Transverse colon (tissue), 4 donors: Measurements from ENCODE around the gene CKLF. TPM values are rescaled to one million over a fixed set of nuclear protein-coding genes. Genes with fewer than 3 reads are reported as not detected.

Experiments
- DNase-seq: peaks from one replicate; pipeline ENCODE4 v3.0.0-alpha.2; 2019
- H3K27ac ChIP-seq, 4 donors: fragments of 200-600 bp; sonication (generic); 2 replicates each; pipeline ENCODE4 v1.5.1; 2016 to 2018; ENCODE audit warnings: inconsistent platforms in 4 of 4
- H3K27me3 ChIP-seq: fragments of 200-600 bp; sonication (generic); 2 replicates; pipeline ENCODE4 v1.5.1; 2017; ENCODE audit warnings: inconsistent platforms
- H3K36me3 ChIP-seq, 4 donors: fragments of 200-600 bp; sonication (generic); 2 replicates each; pipeline ENCODE4 v1.5.1; 2017 to 2019; ENCODE audit warnings: inconsistent platforms in 4 of 4
- H3K4me1 ChIP-seq, 4 donors: fragments of 200-600 bp; sonication (generic); 2 replicates each; pipeline ENCODE4 v1.5.1; 2017 to 2020; ENCODE audit warnings: inconsistent platforms in 4 of 4
- H3K4me3 ChIP-seq, 4 donors: fragments of 200-600 bp; sonication (generic); 1 replicate in 1 of 4; 2 replicates in 3 of 4; pipeline versions ENCODE4 v1.5.1 to v1.6.1; 2017 to 2019; ENCODE audit warnings: inconsistent platforms in 4 of 4
- H3K9me3 ChIP-seq, 2 donors: fragments of 200-600 bp; sonication (generic); 2 replicates each; pipeline ENCODE4 v1.5.1; 2017 to 2019; ENCODE audit warnings: inconsistent platforms in 2 of 2
- CTCF ChIP-seq, 5 experiments: fragments of 200-600 bp in 3 of 5; fragments of 450-650 bp in 2 of 5; sonication (generic) in 3 of 5; IDR thresholded peaks; 1 replicate in 2 of 5; 2 replicates in 3 of 5; pipeline ENCODE4 v1.5.1; 2016 to 2017; ENCODE audit warnings: antibody characterized with exemption in 5 of 5, inconsistent platforms in 3 of 5, mild to moderate bottlenecking in 2 of 5, moderate library complexity in 1 of 5
- EP300 ChIP-seq: sonication (generic); formaldehyde crosslinking; IDR thresholded peaks from one replicate; pipeline ENCODE4 v1.6.1; 2017; ENCODE audit warnings: antibody characterized with exemption, low read depth
- POLR2A ChIP-seq: fragments of 450-650 bp; IDR thresholded peaks from one replicate; pipeline ENCODE4 v1.6.1; 2016; ENCODE audit warnings: antibody characterized with exemption, mild to moderate bottlenecking, moderate library complexity
- POLR2AphosphoS5 ChIP-seq, 3 donors: sonication (generic); formaldehyde crosslinking; IDR thresholded peaks; one replicate each; pipeline ENCODE4 v1.6.1; 2016; ENCODE audit warnings: antibody characterized with exemption in 3 of 3
- WGBS, 2 donors: methylation state at CpG; one replicate each; pipeline ENCODE4 v1.1.5; 2018; ENCODE audit warnings: low coverage in 1 of 2; 5-methylcytosine and 5-hydroxymethylcytosine counted together
- in situ Hi-C, 4 donors: fragments of 200-750 bp; cut with MboI; loops; one replicate each; pipeline versions ENCODE4 v1.15.0 to v1.15.1; 2017; ENCODE audit warnings: low sequenced_read_pairs in 3 of 4, low pct_ligation_motif_present in 1 of 4, low pct_unique_long_range_greater_than_20kb in 1 of 4
- intact Hi-C: fragments of 100-400 bp; cut with DNase I; formaldehyde crosslinking; loops from one replicate; pipeline ENCODE4 v1.15.1; 2023; ENCODE audit warnings: low total_unique reads
- total RNA-seq, 4 donors: library from RNA; depleted of rRNA; stranded (reverse); fragments of >200 nt; gene quantifications; one replicate each; pipeline ENCODE4 v1.1.0, GENCODE V29; 2016

The CKLF gene
- total RNA-seq, 4 donors from 2014 or later, result 25.3 to 108 (median 39.1) TPM

- no peak for DNase-seq
- intact Hi-C loops, result no loop called here
- Histone ChIP-seq H3K36me3 (peaks cover 0 to 24% (median 10%) of the 10 kb centered on the region in 4 donors), H3K27ac (no peak overlapping the region), H3K9me3 (no peaks in the 10 kb centered on the region), H3K4me1 (peaks cover 5 to 18% (median 9%) of the 10 kb centered on the region in 4 donors), H3K4me3 (no peak overlapping the region), H3K27me3 (no peaks in the 10 kb centered on the region)
- TF ChIP-seq POLR2AphosphoS5 (IDR thresholded peaks at IDR 0.05), result no peak
- no peak for TF ChIP-seq EP300
- no peak for TF ChIP-seq POLR2A
- TF ChIP-seq CTCF (IDR thresholded peaks at IDR 0.05), result no peak
- in situ Hi-C loops, result no loop called here
- WGBS, 2 donors, result 98% methylated on average over 5 of the region's 5 CpGs; no CpG with 5 or more reads in 1 of the 2 donors
Observed at GRCh38 chr16:66528294-66528693, 24.1 kb upstream of the CKLF start.

GRCh38 chr16:66529475-66529874 is 22.9 kb upstream of the CKLF start:
- Histone ChIP-seq H3K36me3 (peaks cover 0 to 24% (median 10%) of the 10 kb centered on the region in 4 donors), H3K4me1 (peaks cover 0 to 9% (median 4%) of the 10 kb centered on the region in 4 donors), H3K9me3 (no peaks in the 10 kb centered on the region), H3K4me3 (no peak overlapping the region), H3K27me3 (no peaks in the 10 kb centered on the region), H3K27ac (no peak overlapping the region)
- TF ChIP-seq POLR2A, result no peak
- no peak for TF ChIP-seq POLR2AphosphoS5 (IDR thresholded peaks at IDR 0.05)
- TF ChIP-seq EP300, result no peak
- TF ChIP-seq CTCF (IDR thresholded peaks at IDR 0.05), result no peak
- intact Hi-C loops (no loop called here), in situ Hi-C loops (no loop called here)
- 84 to 87% methylated on average over 4 to 6 of the region's 6 CpGs for WGBS, 2 donors
- no peak for DNase-seq

GRCh38 chr16:66534376-66534799 is 18.0 kb upstream of the CKLF start:
- TF ChIP-seq POLR2AphosphoS5 (IDR thresholded peaks at IDR 0.05) (no peak), POLR2A (no peak), EP300 (no peak), CTCF (IDR thresholded peaks at IDR 0.05) (no peak)
- DNase-seq, result no peak
- WGBS, 2 donors, result 83 to 96% methylated on average over 1 of the region's 1 CpG
- H3K27ac ChIP-seq, result no peak overlapping the region
- H3K9me3 ChIP-seq, result no peaks in the 10 kb centered on the region
- intact Hi-C loops, result no loop called here
- peaks cover 0 to 20% (median 9%) of the 10 kb centered on the region in 4 donors for H3K36me3 ChIP-seq
- H3K27me3 ChIP-seq, result no peaks in the 10 kb centered on the region
- in situ Hi-C loops, result no loop called here
- H3K4me1 ChIP-seq, result peaks cover 0 to 4% (median 0%) of the 10 kb centered on the region in 4 donors
- H3K4me3 ChIP-seq, result no peak overlapping the region

- DNase-seq, result no peak
Observed at GRCh38 chr16:66536525-66536924, 15.9 kb upstream of the CKLF start.

More at GRCh38 chr16:66536525-66536924, 15.9 kb upstream of the CKLF start:
- Histone ChIP-seq H3K36me3 (peaks cover 0 to 13% (median under 1%) of the 10 kb centered on the region in 4 donors), H3K4me1 (peaks cover 0 to 4% (median 0%) of the 10 kb centered on the region in 4 donors), H3K4me3 (no peak overlapping the region), H3K27me3 (no peaks in the 10 kb centered on the region), H3K9me3 (no peaks in the 10 kb centered on the region), H3K27ac (no peak overlapping the region)
- in situ Hi-C loops, result no loop called here
- TF ChIP-seq POLR2AphosphoS5 (IDR thresholded peaks at IDR 0.05) (no peak), EP300 (no peak), CTCF (IDR thresholded peaks at IDR 0.05) (no peak), POLR2A (no peak)
- intact Hi-C loops, result no loop called here
- WGBS, 2 donors, result 91% methylated on average over 4 of the region's 4 CpGs; no CpG with 5 or more reads in 1 of the 2 donors
